ENCODE results near the gene ATP13A5. TPM values are rescaled to one million over a fixed set of nuclear protein-coding genes. Genes with fewer than 3 reads are reported as not detected.

Gene ATP13A5
- total RNA-seq, 2 experiments from 2014 or later: not detected

- POLR2A ChIA-PET: no interaction called here
- CTCF ChIA-PET: no interaction called here
These were observed 32.3 kb downstream of the ATP13A5 start for GRCh38 chr3:193346259-193346658.

GRCh38 chr3:193345431-193345830 is 33.1 kb downstream of the ATP13A5 start:
- CTCF ChIA-PET: no interaction called here
- POLR2A ChIA-PET: no interaction called here

GRCh38 chr3:193344486-193344885 is 34.1 kb downstream of the ATP13A5 start:
- CTCF ChIA-PET: no interaction called here
- POLR2A ChIA-PET: no interaction called here

GRCh38 chr3:193343726-193344222 is 34.8 kb downstream of the ATP13A5 start:
- POLR2A ChIA-PET: no interaction called here
- CTCF ChIA-PET: no interaction called here

GRCh38 chr3:193342551-193342950 is 36.0 kb downstream of the ATP13A5 start:
- CTCF ChIA-PET: no interaction called here

GRCh38 chr3:193335031-193335430 is 43.5 kb downstream of the ATP13A5 start:
- ChIA-PET POLR2A (no interaction called here), CTCF (no interaction called here)

More at GRCh38 chr3:193342551-193342950, 36.0 kb downstream of the ATP13A5 start:
- POLR2A ChIA-PET: no interaction called here

GRCh38 chr3:193333229-193333628 is 45.3 kb downstream of the ATP13A5 start:
- CTCF ChIA-PET: no interaction called here
- POLR2A ChIA-PET: no interaction called here

- ChIA-PET POLR2A (no interaction called here), CTCF (no interaction called here)
These were observed 47.9 kb downstream of the ATP13A5 start for GRCh38 chr3:193330555-193331204.

GRCh38 chr3:193317682-193318300 is 60.8 kb downstream of the ATP13A5 start:
- ChIA-PET POLR2A (no interaction called here), CTCF (no interaction called here)

- ChIA-PET POLR2A (no interaction called here), CTCF (no interaction called here)
These were observed 64.4 kb downstream of the ATP13A5 start for GRCh38 chr3:193314161-193314560.

- ChIA-PET CTCF (no interaction called here), POLR2A (no interaction called here)
These were observed 65.2 kb downstream of the ATP13A5 start for GRCh38 chr3:193313061-193313958.

- ChIA-PET CTCF (no interaction called here), POLR2A (no interaction called here)
These were observed 67.4 kb downstream of the ATP13A5 start for GRCh38 chr3:193310914-193311723.

GRCh38 chr3:193305356-193305755 is 73.2 kb downstream of the ATP13A5 start:
- CTCF ChIA-PET: no interaction called here
- POLR2A ChIA-PET: no interaction called here

- ChIA-PET CTCF (no interaction called here), POLR2A (interaction anchor here (0.7 kb wide), 1 partner anchor 160 kb away, joined by 3 read pairs; no protein-coding TSS in a partner anchor)
These were observed 77.1 kb downstream of the ATP13A5 start for GRCh38 chr3:193301433-193301832.

GRCh38 chr3:193297421-193297820 is 81.1 kb downstream of the ATP13A5 start:
- CTCF ChIA-PET: no interaction called here
- POLR2A ChIA-PET: no interaction called here

- ChIA-PET CTCF (no interaction called here), POLR2A (no interaction called here)
These were observed 82.6 kb downstream of the ATP13A5 start for GRCh38 chr3:193295985-193296384.

- POLR2A ChIA-PET: no interaction called here
- CTCF ChIA-PET: no interaction called here
These were observed 86.2 kb downstream of the ATP13A5 start for GRCh38 chr3:193292386-193292785.

GRCh38 chr3:193271101-193271840 is 107.3 kb downstream of the ATP13A5 start:
- CTCF ChIA-PET: no interaction called here
- POLR2A ChIA-PET: no interaction called here

GRCh38 chr3:193270451-193270850 is 108.1 kb downstream of the ATP13A5 start:
- POLR2A ChIA-PET: no interaction called here
- CTCF ChIA-PET: no interaction called here

Data from activated CD8-positive, alpha-beta memory T cell treated with anti-CD3 and anti-CD28 coated beads for 36 hours (primary cell).